Fibroblast of lung (primary cell): ENCODE data around the gene PDK1. TPM values are rescaled to one million over a fixed set of nuclear protein-coding genes. Genes with fewer than 3 reads are reported as not detected.

Experiments used
- DNase-seq, 2 donors: peaks; one replicate each; pipeline versions ENCODE4 v3.0.0 to v3.0.0-alpha.2; 2010; ENCODE audit warnings: low read depth in 2 of 2
- H2AFZ ChIP-seq: 2 replicates; pipeline ENCODE4 v1.5.1; 2012; ENCODE audit warnings: low read length, control low read depth, inconsistent platforms
- H3K27ac ChIP-seq: 2 replicates; pipeline ENCODE4 v1.5.1; 2011; ENCODE audit warnings: low read length, control low read depth; ENCODE audit not compliant: insufficient read depth
- H3K27me3 ChIP-seq: 2 replicates; pipeline ENCODE4 v1.5.1; 2011; ENCODE audit warnings: mild to moderate bottlenecking, low read length; ENCODE audit not compliant: control insufficient read depth, insufficient read depth
- H3K36me3 ChIP-seq: 2 replicates; pipeline ENCODE4 v1.5.1; 2011; ENCODE audit warnings: low read length; ENCODE audit not compliant: control insufficient read depth, insufficient read depth
- H3K4me1 ChIP-seq: 2 replicates; pipeline ENCODE4 v1.5.1; 2011; ENCODE audit warnings: low read length; ENCODE audit not compliant: control insufficient read depth, insufficient read depth; ENCODE audit errors: extremely low read depth
- H3K4me2 ChIP-seq: 2 replicates; pipeline ENCODE4 v1.5.1; 2011; ENCODE audit warnings: low read length, control low read depth; ENCODE audit not compliant: insufficient read depth; ENCODE audit errors: extremely low read depth
- H3K4me3 ChIP-seq, 4 experiments: fragments of 200-600 bp in 1 of 4; sonication (generic) in 1 of 4; replicated peaks in 1 of 4; 2 replicates each; pipeline ENCODE4 v1.5.1; 2011 to 2016; ENCODE audit warnings: low read length in 4 of 4, low read depth in 3 of 4, mild to moderate bottlenecking in 3 of 4, control low read depth in 2 of 4, inconsistent platforms in 1 of 4, mixed read lengths in 1 of 4; ENCODE audit not compliant: insufficient read depth in 1 of 4; ENCODE audit errors: control extremely low read depth in 1 of 4
- H3K79me2 ChIP-seq: 2 replicates; pipeline ENCODE4 v1.5.1; 2012; ENCODE audit warnings: mild to moderate bottlenecking, low read length, inconsistent platforms; ENCODE audit not compliant: control insufficient read depth, insufficient read depth
- H3K9ac ChIP-seq: 2 replicates; pipeline ENCODE4 v1.5.1; 2011; ENCODE audit warnings: mild to moderate bottlenecking, low read length, control low read depth; ENCODE audit not compliant: insufficient read depth
- H3K9me3 ChIP-seq: 2 replicates; pipeline ENCODE4 v1.5.1; 2012; ENCODE audit warnings: low read depth, low read length; ENCODE audit not compliant: control insufficient read depth, insufficient read depth
- H4K20me1 ChIP-seq: 2 replicates; pipeline ENCODE4 v1.5.1; 2011; ENCODE audit warnings: low read length; ENCODE audit not compliant: control insufficient read depth, insufficient read depth; ENCODE audit errors: extremely low read depth
- CTCF ChIP-seq, 2 donors: IDR thresholded peaks in 1 of 2; conservative IDR thresholded peaks in 1 of 2; 1 replicate in 1 of 2; 2 replicates in 1 of 2; pipeline ENCODE4 v1.5.1; 2011 to 2012; ENCODE audit warnings: low read length in 2 of 2, control low read depth in 1 of 2, inconsistent platforms in 1 of 2, low read depth in 1 of 2, mild to moderate bottlenecking in 1 of 2
- EZH2 ChIP-seq: IDR thresholded peaks from 2 replicates; pipeline ENCODE4 v1.5.1; 2012; ENCODE audit warnings: low read length, control low read depth, mild to moderate bottlenecking; ENCODE audit errors: missing control alignments
- polyA plus RNA-seq, 2 donors: library from polyadenylated mRNA; depleted of rRNA in 1 of 2; stranded (reverse) in 1 of 2; unstranded in 1 of 2; fragments of >200 nt; gene quantifications; 2 replicates each; pipeline ENCODE4 v1.2.1, GENCODE V29; 2011 to 2012; ENCODE audit warnings: missing spikeins in 1 of 2
- total RNA-seq: library from RNA; depleted of rRNA; stranded (reverse); fragments of >200 nt; gene quantifications from 2 replicates; pipeline ENCODE4 v1.2.1, GENCODE V29; 2014

PDK1 gene
- total and polyA plus RNA-seq, 2 donors (not counting 1 experiment from before 2014, with no cell fraction given): 11.2 to 63.0 TPM

- H3K4me3 ChIP-seq: no peak overlapping the region
- no peaks in the 10 kb centered on the region for H3K9me3 ChIP-seq
- H3K27ac ChIP-seq: no peak overlapping the region
- no peaks in the 10 kb centered on the region for H4K20me1 ChIP-seq
- no peaks in the 10 kb centered on the region for H3K36me3 ChIP-seq
- H3K9ac ChIP-seq: no peak overlapping the region
- H3K27me3 ChIP-seq: no peaks in the 10 kb centered on the region
- H2AFZ ChIP-seq: no peak overlapping the region
- H3K4me2 ChIP-seq: no peak overlapping the region
- H3K4me1 ChIP-seq: no peaks in the 10 kb centered on the region
- DNase-seq: no peak
- no peak for TF ChIP-seq CTCF (conservative IDR thresholded peaks at IDR 0.05 in 1 of 2, IDR thresholded peaks at IDR 0.05 in 1 of 2; ENCODE audit: low read depth in 1 of 2, low read length in 2 of 2)
- TF ChIP-seq EZH2: no peak
- H3K79me2 ChIP-seq: no peaks in the 10 kb centered on the region
Observed at GRCh38 chr2:172596776-172597175, 40.9 kb downstream of the PDK1 start.

- H3K4me2 ChIP-seq: no peak overlapping the region
- no peak overlapping the region for H3K9ac ChIP-seq
- no peaks in the 10 kb centered on the region for H3K4me1 ChIP-seq
- TF ChIP-seq EZH2 (no peak), CTCF (conservative IDR thresholded peaks at IDR 0.05 in 1 of 2, IDR thresholded peaks at IDR 0.05 in 1 of 2; ENCODE audit: low read depth in 1 of 2, low read length in 2 of 2) (no peak)
- no peaks in the 10 kb centered on the region for H3K9me3 ChIP-seq
- H3K4me3 ChIP-seq: no peak overlapping the region
- H3K79me2 ChIP-seq: no peaks in the 10 kb centered on the region
- H4K20me1 ChIP-seq: no peaks in the 10 kb centered on the region
- DNase-seq: peak in 1 of 2 donors; percentile 39
- H3K36me3 ChIP-seq: no peaks in the 10 kb centered on the region
- H3K27me3 ChIP-seq: no peaks in the 10 kb centered on the region
- no peak overlapping the region for H3K27ac ChIP-seq
- no peak overlapping the region for H2AFZ ChIP-seq
Observed at GRCh38 chr2:172597176-172597842, 41.4 kb downstream of the PDK1 start.

- no peaks in the 10 kb centered on the region for H3K79me2 ChIP-seq
- H3K4me3 ChIP-seq: no peak overlapping the region
- TF ChIP-seq EZH2 (no peak), CTCF (conservative IDR thresholded peaks at IDR 0.05 in 1 of 2, IDR thresholded peaks at IDR 0.05 in 1 of 2; ENCODE audit: low read depth in 1 of 2, low read length in 2 of 2) (no peak)
- H3K4me2 ChIP-seq: no peak overlapping the region
- no peaks in the 10 kb centered on the region for H3K36me3 ChIP-seq
- H4K20me1 ChIP-seq: no peaks in the 10 kb centered on the region
- no peaks in the 10 kb centered on the region for H3K27me3 ChIP-seq
- H3K9ac ChIP-seq: no peak overlapping the region
- H3K4me1 ChIP-seq: no peaks in the 10 kb centered on the region
- no peaks in the 10 kb centered on the region for H3K9me3 ChIP-seq
- no peak for DNase-seq
- no peak overlapping the region for H3K27ac ChIP-seq
- H2AFZ ChIP-seq: no peak overlapping the region
Observed at GRCh38 chr2:172599947-172600346, 44.1 kb downstream of the PDK1 start.
